Endometrial microvascular endothelial cells (primary cell): ENCODE measurements around the gene ETV1. TPM values are rescaled to one million over a fixed set of nuclear protein-coding genes. Genes with fewer than 3 reads are reported as not detected.

Experiments used
- in situ Hi-C: cut with HindIII; loops from 2 replicates; pipeline ENCODE4 v1.10.0; 2017; ENCODE audit warnings: low sequenced_read_pairs, low pct_unique_long_range_greater_than_20kb; ENCODE audit errors: inconsistent ontology term
- total RNA-seq: library from RNA; depleted of rRNA; stranded (reverse); fragments of >200 nt; gene quantifications from one replicate; pipeline ENCODE4 v1.2.3, GENCODE V29; 2015; ENCODE audit errors: inconsistent ontology term

ETV1 gene
- total RNA-seq, 1 donor from 2014 or later = 3.5 TPM

DNA sequence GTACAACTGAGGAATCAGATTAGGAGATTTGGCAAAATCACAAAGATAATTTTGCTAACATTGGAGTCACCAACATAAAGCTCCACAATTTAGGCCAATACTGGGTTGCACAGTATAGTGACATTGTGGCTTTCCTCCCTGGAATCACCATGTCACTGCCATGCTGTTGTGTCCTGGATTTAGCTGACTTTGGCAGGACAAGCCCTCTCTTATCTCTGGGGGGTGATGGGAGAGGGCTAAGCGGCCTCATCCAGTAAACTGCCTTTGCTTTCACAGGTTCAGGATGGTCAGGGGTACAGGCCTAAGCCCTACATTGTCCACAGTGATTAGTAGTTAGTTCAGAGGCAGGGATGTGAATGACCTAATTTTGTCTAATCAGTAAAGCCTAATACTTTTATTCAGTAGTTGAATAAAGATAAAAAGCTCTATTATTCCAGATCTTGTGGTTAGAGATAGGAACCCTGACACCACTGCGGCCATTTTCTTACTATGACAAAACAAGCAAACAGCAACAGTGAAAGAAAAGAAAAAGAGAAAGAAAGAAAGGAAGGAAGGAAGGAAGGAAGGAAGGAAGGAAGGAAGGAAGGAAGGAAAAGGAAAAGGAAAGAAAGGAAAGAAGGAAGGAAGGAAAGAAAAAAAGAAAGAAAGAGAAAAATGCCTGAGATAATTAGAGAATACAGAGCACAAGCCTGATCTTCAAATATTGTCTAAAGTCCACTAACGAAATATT lies 140.1 kb downstream of the ETV1 start:
- in situ Hi-C loops = no loop called here

GRCh38 chr7:13848681-13849131 lies 140.8 kb downstream of the ETV1 start:
- in situ Hi-C loops = no loop called here

GRCh38 chr7:13846386-13846785 lies 143.1 kb downstream of the ETV1 start:
- in situ Hi-C loops = no loop called here

GRCh38 chr7:13845601-13846000 lies 143.9 kb downstream of the ETV1 start:
- in situ Hi-C loops = no loop called here

DNA sequence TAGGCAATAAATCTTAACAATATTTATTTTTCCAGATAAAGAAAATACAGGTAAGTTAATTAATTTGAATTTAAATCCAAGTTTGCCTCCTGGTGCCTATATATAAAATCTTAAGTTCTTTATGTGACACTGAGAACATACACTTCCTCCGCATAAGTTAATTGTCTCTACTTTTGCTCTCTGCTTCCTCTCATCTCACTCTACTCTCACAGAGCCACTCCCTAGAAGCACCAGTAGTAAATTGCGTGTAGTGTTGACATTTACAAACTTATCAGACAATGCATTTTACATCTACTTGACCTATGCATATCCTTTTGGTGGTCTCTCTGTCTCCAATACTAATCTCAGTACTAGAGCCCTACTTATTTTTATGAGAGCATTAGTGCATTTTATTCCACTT lies 144.5 kb downstream of the ETV1 start:
- in situ Hi-C loops = no loop called here

GRCh38 chr7:13841284-13841683 lies 148.2 kb downstream of the ETV1 start:
- in situ Hi-C loops = no loop called here
